Spinal cord (tissue), 10 donors: ENCODE data around the gene DGAT2. TPM values are rescaled to one million over a fixed set of nuclear protein-coding genes. Genes with fewer than 3 reads are reported as not detected.

Experiments used
- DNase-seq, 6 donors: peaks; one replicate each; pipeline versions ENCODE4 v3.0.0 to v3.0.0-alpha.2; 2013 to 2015; ENCODE audit warnings: low spot score in 6 of 6, low read depth in 4 of 6
- H3K27ac ChIP-seq: one replicate; pipeline ENCODE4 v1.5.1; 2013; ENCODE audit warnings: low read depth, low read length, control low read depth
- H3K27me3 ChIP-seq: one replicate; pipeline ENCODE4 v1.6.1; 2013; ENCODE audit warnings: low read length; ENCODE audit not compliant: control insufficient read depth, insufficient read depth
- H3K36me3 ChIP-seq: one replicate; pipeline ENCODE4 v1.6.1; 2013; ENCODE audit warnings: low read length; ENCODE audit not compliant: control insufficient read depth, insufficient read depth
- H3K4me1 ChIP-seq: one replicate; pipeline ENCODE4 v1.6.1; 2013; ENCODE audit warnings: low read length; ENCODE audit not compliant: control insufficient read depth, insufficient read depth
- H3K4me3 ChIP-seq: one replicate; pipeline ENCODE4 v1.5.1; 2013; ENCODE audit warnings: low read depth, low read length, control low read depth
- H3K9me3 ChIP-seq: one replicate; pipeline ENCODE4 v1.6.1; 2013; ENCODE audit warnings: low read length; ENCODE audit not compliant: control insufficient read depth, insufficient read depth
- WGBS: methylation state at CpG from one replicate; pipeline ENCODE4 v1.1.5; 2013; ENCODE audit warnings: missing lambda C conversion rate; ENCODE audit not compliant: insufficient coverage; 5-methylcytosine and 5-hydroxymethylcytosine counted together
- polyA plus RNA-seq, 2 donors: library from polyadenylated mRNA; unstranded; fragments of 120-200 nt; gene quantifications; one replicate each; pipeline ENCODE4 v1.2.1, GENCODE V29; 2013; ENCODE audit not compliant: insufficient read length in 2 of 2
- total RNA-seq, 2 donors: library from RNA; depleted of rRNA in 1 of 2; stranded (reverse); fragments of 120-200 nt in 1 of 2; fragments of >200 nt in 1 of 2; gene quantifications; one replicate each; pipeline versions ENCODE4 v1.2.3 to v1.2.4, GENCODE V29; 2013 to 2014
- donor health status: healthy.

DGAT2 gene
- total and polyA plus RNA-seq, 4 donors: 5.1 to 6.4 (median 5.5) TPM

DNA sequence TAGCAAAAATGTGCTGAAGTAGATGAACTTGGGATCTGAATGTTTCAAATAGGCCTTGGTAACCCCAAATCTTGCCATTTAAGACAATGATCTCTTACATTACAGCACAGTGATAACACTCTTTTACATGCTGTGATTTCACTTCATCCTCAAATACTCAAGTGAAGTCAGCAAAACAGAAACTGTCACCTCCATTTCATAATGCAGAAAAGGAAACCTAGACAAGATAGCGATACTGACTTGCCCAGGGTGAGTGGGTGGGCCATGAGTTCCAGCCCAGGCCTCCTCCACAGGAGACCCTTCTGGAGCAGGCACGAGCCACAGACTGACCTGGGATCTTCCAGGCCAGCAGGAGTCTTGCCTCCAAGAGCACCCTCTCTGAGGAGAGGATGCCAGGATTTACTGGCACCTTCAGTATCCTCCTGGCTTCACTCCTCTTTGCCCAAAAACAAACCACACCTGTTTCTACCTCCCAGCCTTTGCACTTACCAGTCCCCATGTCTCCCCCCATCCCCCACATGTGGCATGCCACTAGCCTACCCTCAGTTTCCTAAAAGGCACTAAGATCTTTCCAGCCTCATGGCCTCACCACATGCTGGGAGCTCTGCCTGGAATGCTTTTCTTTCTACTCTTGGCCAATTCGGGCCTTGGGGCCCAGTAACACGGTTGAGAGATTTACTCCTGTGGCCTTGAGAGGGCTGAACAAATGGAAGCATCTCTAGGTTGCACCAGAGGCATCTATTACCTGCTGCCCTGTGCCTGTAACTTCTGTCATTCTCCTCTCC is 1.9 kb upstream of the DGAT2 start:
- peaks cover 24% of the 10 kb centered on the region for H3K27me3 ChIP-seq
- no peak overlapping the region for H3K4me3 ChIP-seq
- no peaks in the 10 kb centered on the region for H3K36me3 ChIP-seq
- H3K27ac ChIP-seq: no peak overlapping the region
- H3K4me1 ChIP-seq: peaks cover 13% of the 10 kb centered on the region
- no peak for DNase-seq
- H3K9me3 ChIP-seq: no peaks in the 10 kb centered on the region
- 43% methylated on average over 4 of the region's 4 CpGs for WGBS

DNA sequence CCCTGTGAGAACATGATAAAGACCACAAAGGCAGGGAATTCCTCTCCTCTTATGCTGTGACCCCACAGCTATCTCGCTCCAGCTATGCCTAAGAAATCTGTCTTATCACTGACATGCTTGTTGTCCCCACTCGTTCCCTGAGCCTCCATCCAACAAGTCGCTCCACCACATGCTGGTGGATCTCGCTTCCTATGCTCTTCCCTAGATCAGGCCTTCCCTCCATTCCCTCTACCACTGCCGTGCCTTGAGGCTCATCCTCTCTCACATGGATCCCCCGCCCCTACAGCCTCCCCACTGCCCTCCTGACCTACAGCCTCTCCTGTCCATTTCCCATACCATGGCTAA is 1.4 kb upstream of the DGAT2 start:
- Histone ChIP-seq H3K27ac (no peak overlapping the region), H3K27me3 (peaks cover 24% of the 10 kb centered on the region), H3K36me3 (no peaks in the 10 kb centered on the region), H3K4me3 (no peak overlapping the region), H3K4me1 (peaks cover 13% of the 10 kb centered on the region), H3K9me3 (no peaks in the 10 kb centered on the region)
- WGBS: 85% methylated on average over 6 of the region's 6 CpGs
- DNase-seq: no peak

DNA sequence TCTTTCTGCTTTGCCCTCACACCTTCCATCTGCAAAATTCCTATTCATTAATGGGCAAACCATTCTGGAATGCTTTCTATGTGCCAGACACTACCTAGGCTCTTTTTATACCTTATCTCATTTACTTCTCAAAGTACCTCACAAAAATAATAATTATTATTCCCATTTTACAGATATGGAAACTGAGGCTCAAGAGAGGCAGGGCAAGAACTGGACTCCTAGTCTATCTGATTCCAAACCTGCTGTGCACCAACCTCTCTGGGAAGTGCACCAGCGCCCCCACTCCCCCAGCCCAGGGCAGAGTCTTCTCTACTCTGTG is 826 bp upstream of the DGAT2 start:
- Histone ChIP-seq H3K27ac (no peak overlapping the region), H3K4me3 (peak overlapping the region; percentile 46), H3K36me3 (no peaks in the 10 kb centered on the region), H3K9me3 (no peaks in the 10 kb centered on the region), H3K27me3 (peaks cover 24% of the 10 kb centered on the region), H3K4me1 (peaks cover 13% of the 10 kb centered on the region)
- DNase-seq: no peak
- 67% methylated on average over 1 of the region's 1 CpG for WGBS

DNA sequence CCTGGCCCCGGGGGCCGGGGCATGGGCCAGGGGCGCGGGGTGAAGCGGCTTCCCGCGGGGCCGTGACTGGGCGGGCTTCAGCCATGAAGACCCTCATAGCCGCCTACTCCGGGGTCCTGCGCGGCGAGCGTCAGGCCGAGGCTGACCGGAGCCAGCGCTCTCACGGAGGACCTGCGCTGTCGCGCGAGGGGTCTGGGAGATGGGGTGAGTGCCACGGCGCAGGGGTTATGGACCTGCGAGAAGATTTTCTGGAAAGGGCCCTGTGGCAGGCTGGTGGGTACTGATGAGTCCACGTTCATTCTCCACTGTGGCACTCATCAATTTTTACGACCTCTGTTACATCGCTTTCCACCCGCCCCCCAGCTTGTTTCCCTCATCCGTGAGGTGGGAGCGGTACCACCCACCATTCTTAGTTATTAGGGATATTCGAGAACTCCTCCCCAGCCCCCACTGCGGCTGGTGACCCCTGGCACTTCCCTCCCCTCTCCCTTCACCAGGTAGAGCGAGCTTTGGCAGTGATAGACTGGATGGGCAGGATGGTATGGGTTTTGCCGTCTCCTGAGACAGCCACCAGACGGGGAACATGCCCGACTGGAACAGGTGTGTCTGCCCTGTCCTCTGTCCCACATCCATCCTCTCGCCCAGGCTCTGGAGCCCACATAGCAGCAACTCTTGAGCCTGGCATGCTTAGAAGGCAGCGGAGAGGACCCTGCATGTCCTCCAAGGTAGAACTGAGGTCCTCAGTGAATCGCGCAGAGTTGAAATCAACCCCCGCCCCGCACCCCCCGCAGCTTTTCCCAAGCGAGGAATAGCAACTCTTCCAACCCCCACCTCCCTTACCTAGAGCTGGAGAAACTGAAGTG is 562 bp downstream of the DGAT2 start:
- Histone ChIP-seq H3K27ac (no peak overlapping the region), H3K36me3 (no peaks in the 10 kb centered on the region), H3K4me3 (peak overlapping the region; percentile 46), H3K9me3 (no peaks in the 10 kb centered on the region), H3K27me3 (peaks cover 24% of the 10 kb centered on the region), H3K4me1 (peaks cover 13% of the 10 kb centered on the region)
- WGBS: 3% methylated on average over 36 of the region's 46 CpGs
- peak in 1 of 6 donors; percentile 8 for DNase-seq

DNA sequence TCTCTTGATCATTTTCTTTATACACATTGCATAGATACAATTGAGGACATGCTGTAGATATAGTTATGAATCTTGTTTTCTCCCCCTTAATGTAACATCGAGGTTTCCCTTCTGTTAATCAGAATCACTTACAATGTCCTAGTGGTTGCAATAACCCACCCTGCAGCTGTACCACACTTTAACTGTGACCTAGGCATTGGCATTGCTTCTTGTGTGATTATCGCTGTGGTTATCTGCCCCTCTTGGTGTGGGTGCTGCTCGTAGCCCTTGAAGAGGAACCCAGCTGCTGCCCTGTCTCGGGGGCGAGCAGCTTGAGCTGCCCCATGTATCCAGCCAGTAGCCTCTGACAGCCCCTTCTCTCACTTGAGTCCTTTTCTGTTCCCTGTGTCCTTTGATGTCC is 1.5 kb downstream of the DGAT2 start:
- no peak for DNase-seq
- no peaks in the 10 kb centered on the region for H3K36me3 ChIP-seq
- H3K4me1 ChIP-seq: peaks cover 13% of the 10 kb centered on the region
- H3K27me3 ChIP-seq: peaks cover 24% of the 10 kb centered on the region
- no peak overlapping the region for H3K4me3 ChIP-seq
- 89% methylated on average over 4 of the region's 5 CpGs for WGBS
- H3K27ac ChIP-seq: no peak overlapping the region
- H3K9me3 ChIP-seq: no peaks in the 10 kb centered on the region

DNA sequence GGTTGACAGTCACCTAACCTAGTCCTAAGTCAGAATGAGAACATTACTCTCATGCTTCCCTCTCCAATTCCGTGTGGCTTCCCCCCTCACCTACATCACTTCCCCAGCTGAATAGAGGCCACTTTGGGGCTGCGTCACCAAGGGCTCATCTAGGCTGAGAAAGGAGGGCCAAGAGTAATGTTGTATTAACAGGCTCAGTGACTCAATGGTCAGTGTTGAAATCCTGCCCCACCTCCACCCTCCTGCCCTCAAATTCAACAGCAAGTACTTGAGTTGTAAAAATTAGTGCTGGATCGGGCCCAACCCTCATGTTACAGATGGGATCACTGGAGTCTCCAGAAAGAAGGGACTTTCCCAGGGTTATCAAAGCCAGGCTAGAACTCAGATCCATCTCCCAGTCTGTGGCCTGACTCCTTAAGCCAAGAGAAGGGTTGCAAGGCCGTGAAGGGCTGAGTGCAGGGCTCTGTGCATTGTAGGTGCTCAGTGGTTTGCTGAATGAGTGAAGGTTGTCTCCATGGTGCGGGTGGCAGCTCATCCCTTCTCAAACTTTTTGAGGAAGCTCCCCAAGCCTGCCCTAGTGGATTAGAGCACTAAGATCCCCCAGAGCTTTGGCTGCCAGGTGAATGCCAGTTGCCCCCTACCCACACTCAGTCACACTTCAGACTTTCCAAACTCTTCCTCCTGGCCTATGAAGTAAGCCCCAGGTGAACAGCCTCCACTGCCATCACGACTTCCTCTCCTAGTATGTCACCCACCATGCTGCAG is 3.2 kb downstream of the DGAT2 start:
- Histone ChIP-seq H3K27ac (no peak overlapping the region), H3K9me3 (no peaks in the 10 kb centered on the region), H3K36me3 (no peaks in the 10 kb centered on the region), H3K4me1 (peaks cover 13% of the 10 kb centered on the region), H3K4me3 (no peak overlapping the region), H3K27me3 (peaks cover 24% of the 10 kb centered on the region)
- WGBS: 90% methylated on average over 4 of the region's 6 CpGs
- DNase-seq: no peak

DNA sequence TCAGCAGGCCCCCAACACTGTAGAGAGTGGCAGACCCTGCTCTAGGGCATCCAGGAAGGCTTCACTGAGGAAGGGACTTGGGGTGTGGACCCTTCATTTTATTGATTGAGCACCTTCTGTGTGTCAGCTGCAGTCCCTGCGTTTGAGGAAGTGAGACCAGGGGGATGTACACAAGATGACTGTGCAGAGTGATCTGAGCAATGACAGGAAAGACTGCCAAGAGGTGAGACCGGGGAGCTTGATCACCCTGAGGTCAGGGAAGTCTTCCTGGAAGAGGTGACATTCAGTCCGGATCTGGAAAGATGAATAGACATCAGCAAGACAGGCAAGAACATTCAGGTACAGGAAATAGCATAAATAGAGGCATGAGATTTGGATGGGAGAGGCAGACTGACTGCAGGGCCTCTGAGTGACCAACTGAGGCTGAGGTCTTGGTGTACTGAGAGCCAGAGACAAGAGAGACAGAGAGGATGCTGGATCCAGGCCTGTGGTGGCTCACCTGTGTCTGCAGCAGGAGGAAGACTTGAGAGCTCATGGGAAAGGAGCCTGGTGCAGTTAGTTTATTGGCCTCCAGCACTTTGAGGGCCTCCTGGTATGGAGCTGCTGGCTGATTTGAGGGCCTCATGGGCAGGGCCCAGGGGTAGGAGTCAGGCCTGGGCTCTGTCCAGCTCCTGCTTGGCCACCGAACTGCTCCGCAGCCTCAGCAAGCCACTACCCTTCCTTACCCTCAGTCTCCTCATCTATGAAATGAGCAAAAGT is 5.2 kb downstream of the DGAT2 start:
- H3K9me3 ChIP-seq: no peaks in the 10 kb centered on the region
- peaks cover 9% of the 10 kb centered on the region for H3K27me3 ChIP-seq
- H3K4me3 ChIP-seq: no peak overlapping the region
- no peak for DNase-seq
- no peaks in the 10 kb centered on the region for H3K36me3 ChIP-seq
- H3K27ac ChIP-seq: no peak overlapping the region
- WGBS: 93% methylated on average over 5 of the region's 5 CpGs
- H3K4me1 ChIP-seq: peaks cover 5% of the 10 kb centered on the region

DNA sequence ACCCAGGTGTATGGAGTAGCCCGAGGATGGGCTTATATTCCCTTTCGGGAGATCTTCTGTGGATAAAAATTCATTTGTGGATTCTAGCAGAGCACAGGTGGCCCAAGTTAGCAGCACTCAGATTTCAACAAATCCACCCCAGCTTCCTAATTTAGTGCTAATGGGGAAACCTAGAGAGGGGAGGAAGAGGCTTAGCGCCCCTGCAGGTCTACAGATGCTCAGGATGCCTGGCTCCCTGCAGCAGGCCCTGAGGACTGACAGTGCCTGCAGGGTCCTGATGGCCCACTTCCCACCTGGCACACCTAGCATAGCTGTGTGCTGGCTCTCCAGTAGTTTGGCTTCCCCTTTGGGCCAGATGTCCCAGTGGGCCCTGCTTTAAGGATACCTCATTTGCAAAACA is 6.5 kb downstream of the DGAT2 start:
- Histone ChIP-seq H3K27ac (no peak overlapping the region), H3K9me3 (no peaks in the 10 kb centered on the region), H3K4me3 (no peak overlapping the region), H3K36me3 (no peaks in the 10 kb centered on the region), H3K27me3 (peaks cover 3% of the 10 kb centered on the region), H3K4me1 (no peaks in the 10 kb centered on the region)
- WGBS: 60% methylated on average over 1 of the region's 3 CpGs
- no peak for DNase-seq

DNA sequence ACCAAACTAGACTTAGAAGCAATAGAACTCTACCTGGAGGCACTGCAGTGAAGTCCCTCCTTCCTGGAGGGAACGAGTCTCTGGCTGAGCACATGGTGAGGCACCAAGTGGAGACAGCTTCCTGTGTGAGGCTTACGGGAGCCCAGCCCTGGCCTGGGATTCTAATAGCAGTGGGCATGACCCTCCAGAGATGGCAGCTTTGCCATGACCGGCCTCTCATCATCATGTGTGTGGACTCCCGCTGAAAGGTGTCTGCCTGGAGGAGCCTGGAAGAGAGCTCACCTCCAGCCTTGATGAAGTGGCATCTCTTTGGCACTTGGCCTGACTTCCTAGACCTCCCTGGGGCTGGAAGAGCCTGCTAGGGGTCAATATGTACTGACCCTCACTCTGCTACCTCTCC is 8.0 kb downstream of the DGAT2 start:
- 87% methylated on average over 4 of the region's 4 CpGs for WGBS
- H3K4me1 ChIP-seq: no peaks in the 10 kb centered on the region
- no peak for DNase-seq
- no peaks in the 10 kb centered on the region for H3K9me3 ChIP-seq
- H3K27ac ChIP-seq: no peak overlapping the region
- no peaks in the 10 kb centered on the region for H3K27me3 ChIP-seq
- no peaks in the 10 kb centered on the region for H3K36me3 ChIP-seq
- no peak overlapping the region for H3K4me3 ChIP-seq
